ENCODE data around the gene CLDN4.

DNA sequence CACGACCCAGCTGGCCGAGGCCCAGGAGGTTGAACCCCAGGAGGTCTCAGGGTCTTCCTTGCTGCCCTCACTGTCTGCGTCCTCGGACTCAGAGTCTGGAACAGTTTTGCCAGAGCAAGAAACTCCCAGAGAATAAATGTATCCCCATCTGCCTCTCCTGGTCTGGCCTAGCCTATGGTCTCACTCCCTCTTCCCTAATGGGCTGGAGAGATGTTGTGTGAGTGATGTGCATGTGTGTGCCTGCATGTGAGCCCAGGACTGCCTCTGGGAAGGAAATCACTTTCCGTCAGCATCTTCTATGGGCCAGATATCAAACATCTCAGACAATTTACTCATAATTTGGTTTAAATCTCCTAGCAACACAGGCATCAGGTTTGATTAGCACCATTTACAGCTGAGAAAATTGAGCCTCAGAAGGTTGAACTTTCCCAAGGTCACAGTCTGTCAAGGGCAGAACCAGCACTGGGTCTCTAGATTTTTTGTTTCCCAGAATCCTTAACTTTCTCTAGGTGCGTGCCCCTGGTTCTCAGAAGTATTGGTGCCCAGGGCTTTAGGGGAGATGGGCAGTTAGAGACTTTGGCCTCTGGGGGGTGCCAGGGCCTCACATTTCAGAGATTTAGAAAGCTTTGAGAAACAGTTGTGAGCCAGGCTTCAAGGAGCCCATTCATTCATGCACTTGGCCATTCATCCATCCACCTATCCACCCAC is 35.1 kb downstream of the CLDN4 start:
- TF ChIP-seq POLR2A (IDR thresholded peaks at IDR 0.05; ENCODE audit: low read depth, low read length) (no peak), POLR2AphosphoS5 (IDR thresholded peaks at IDR 0.05; ENCODE audit: low read depth, low read length) (no peak), SPI1 (IDR thresholded peaks at IDR 0.05; ENCODE audit: low read depth, low read length) (no peak), TAF1 (IDR thresholded peaks at IDR 0.05; ENCODE audit: low read depth, low read length) (no peak), POU2F2 (IDR thresholded peaks at IDR 0.05; ENCODE audit: low read depth, low read length) (no peak), PAX5 (IDR thresholded peaks at IDR 0.05; ENCODE audit: insufficient read depth, low read length, severe bottlenecking) (no peak)
